Skeletal muscle tissue (tissue), 4 donors: ENCODE data around the gene NRXN3. TPM values are rescaled to one million over a fixed set of nuclear protein-coding genes. Genes with fewer than 3 reads are reported as not detected.

Experiments
- H3K27ac ChIP-seq: one replicate; pipeline ENCODE4 v1.7.0; 2013; ENCODE audit warnings: mild to moderate bottlenecking, low read depth, low read length, inconsistent platforms
- H3K27me3 ChIP-seq, 3 donors: one replicate each; pipeline ENCODE4 v1.7.0; 2013; ENCODE audit warnings: low read length in 3 of 3; ENCODE audit not compliant: control insufficient read depth in 3 of 3, insufficient read depth in 3 of 3
- H3K36me3 ChIP-seq, 3 donors: one replicate each; pipeline ENCODE4 v1.7.0; 2013; ENCODE audit warnings: low read length in 3 of 3; ENCODE audit not compliant: control insufficient read depth in 3 of 3, insufficient read depth in 3 of 3
- H3K4me1 ChIP-seq, 3 donors: one replicate each; pipeline ENCODE4 v1.7.0; 2013; ENCODE audit warnings: low read length in 3 of 3, mild to moderate bottlenecking in 3 of 3; ENCODE audit not compliant: control insufficient read depth in 3 of 3, insufficient read depth in 3 of 3
- H3K4me3 ChIP-seq, 3 donors: one replicate each; pipeline ENCODE4 v1.7.0; 2013; ENCODE audit warnings: low read length in 3 of 3
- H3K9ac ChIP-seq, 3 donors: one replicate each; pipeline ENCODE4 v1.7.0; 2013; ENCODE audit warnings: low read length in 3 of 3, mild to moderate bottlenecking in 3 of 3, moderate library complexity in 2 of 3, low read depth in 1 of 3
- H3K9me3 ChIP-seq, 3 donors: one replicate each; pipeline ENCODE4 v1.7.0; 2013; ENCODE audit warnings: low read length in 3 of 3; ENCODE audit not compliant: control insufficient read depth in 3 of 3
- total RNA-seq: library from RNA; depleted of rRNA; stranded (reverse); fragments of >200 nt; gene quantifications from one replicate; pipeline ENCODE4 v1.2.3, GENCODE V29; 2014
- donor health status: Osteomylitis.

The NRXN3 gene
- total RNA-seq, 1 donor from 2014 or later: 0.52 TPM

- Histone ChIP-seq H3K27ac (no peak overlapping the region), H3K9ac (no peak overlapping the region), H3K27me3 (no peaks in the 10 kb centered on the region), H3K9me3 (no peaks in the 10 kb centered on the region), H3K4me3 (no peak overlapping the region), H3K36me3 (no peaks in the 10 kb centered on the region), H3K4me1 (no peaks in the 10 kb centered on the region)
Observed at GRCh38 chr14:78848234-78848820, 678.2 kb downstream of the NRXN3 start.

- no peaks in the 10 kb centered on the region for H3K27me3 ChIP-seq
- H3K9ac ChIP-seq: no peak overlapping the region
- H3K4me1 ChIP-seq: no peaks in the 10 kb centered on the region
- H3K27ac ChIP-seq: no peak overlapping the region
- H3K4me3 ChIP-seq: no peak overlapping the region
- no peaks in the 10 kb centered on the region for H3K9me3 ChIP-seq
- no peaks in the 10 kb centered on the region for H3K36me3 ChIP-seq
Observed at GRCh38 chr14:78849952-78850351, 679.8 kb downstream of the NRXN3 start.

GRCh38 chr14:78851189-78851588 lies 681.0 kb downstream of the NRXN3 start:
- H3K4me1 ChIP-seq: no peaks in the 10 kb centered on the region
- H3K27me3 ChIP-seq: no peaks in the 10 kb centered on the region
- H3K4me3 ChIP-seq: no peak overlapping the region
- H3K9ac ChIP-seq: no peak overlapping the region
- H3K27ac ChIP-seq: no peak overlapping the region
- no peaks in the 10 kb centered on the region for H3K36me3 ChIP-seq
- H3K9me3 ChIP-seq: no peaks in the 10 kb centered on the region

- no peak overlapping the region for H3K4me3 ChIP-seq
Observed at GRCh38 chr14:78852040-78852439, 681.9 kb downstream of the NRXN3 start.

GRCh38 chr14:78857974-78858373 lies 687.8 kb downstream of the NRXN3 start:
- H3K27me3 ChIP-seq: no peaks in the 10 kb centered on the region
- H3K4me3 ChIP-seq: no peak overlapping the region
- no peak overlapping the region for H3K9ac ChIP-seq
- H3K9me3 ChIP-seq: no peaks in the 10 kb centered on the region
- H3K27ac ChIP-seq: no peak overlapping the region
- H3K36me3 ChIP-seq: no peaks in the 10 kb centered on the region
- H3K4me1 ChIP-seq: no peaks in the 10 kb centered on the region

More at GRCh38 chr14:78852040-78852439, 681.9 kb downstream of the NRXN3 start:
- Histone ChIP-seq H3K4me1 (no peaks in the 10 kb centered on the region), H3K36me3 (no peaks in the 10 kb centered on the region), H3K27me3 (no peaks in the 10 kb centered on the region), H3K27ac (no peak overlapping the region), H3K9me3 (no peaks in the 10 kb centered on the region), H3K9ac (no peak overlapping the region)

- Histone ChIP-seq H3K4me1 (no peaks in the 10 kb centered on the region), H3K27me3 (no peaks in the 10 kb centered on the region), H3K36me3 (no peaks in the 10 kb centered on the region), H3K27ac (no peak overlapping the region), H3K9me3 (peaks cover 0 to 2% (median 0%) of the 10 kb centered on the region in 3 donors), H3K9ac (no peak overlapping the region), H3K4me3 (no peak overlapping the region)
Observed at GRCh38 chr14:78863143-78863542, 693.0 kb downstream of the NRXN3 start.

- H3K4me1 ChIP-seq: no peaks in the 10 kb centered on the region
- no peak overlapping the region for H3K27ac ChIP-seq
- H3K36me3 ChIP-seq: no peaks in the 10 kb centered on the region
Observed at GRCh38 chr14:78872837-78873236, 702.7 kb downstream of the NRXN3 start.

GRCh38 chr14:78873581-78873980 lies 703.4 kb downstream of the NRXN3 start:
- H3K9me3 ChIP-seq: no peaks in the 10 kb centered on the region
- H3K27ac ChIP-seq: no peak overlapping the region

More at GRCh38 chr14:78872837-78873236, 702.7 kb downstream of the NRXN3 start:
- Histone ChIP-seq H3K9me3 (no peaks in the 10 kb centered on the region), H3K4me3 (no peak overlapping the region), H3K9ac (no peak overlapping the region), H3K27me3 (no peaks in the 10 kb centered on the region)

GRCh38 chr14:78875049-78875448 lies 704.9 kb downstream of the NRXN3 start:
- Histone ChIP-seq H3K4me1 (no peaks in the 10 kb centered on the region), H3K4me3 (no peak overlapping the region), H3K9ac (no peak overlapping the region), H3K36me3 (no peaks in the 10 kb centered on the region), H3K9me3 (no peaks in the 10 kb centered on the region), H3K27me3 (no peaks in the 10 kb centered on the region), H3K27ac (no peak overlapping the region)

More at GRCh38 chr14:78873581-78873980, 703.4 kb downstream of the NRXN3 start:
- no peak overlapping the region for H3K9ac ChIP-seq
- H3K4me1 ChIP-seq: no peaks in the 10 kb centered on the region
- H3K36me3 ChIP-seq: no peaks in the 10 kb centered on the region
- no peaks in the 10 kb centered on the region for H3K27me3 ChIP-seq
- no peak overlapping the region for H3K4me3 ChIP-seq

GRCh38 chr14:78885884-78886283 lies 715.7 kb downstream of the NRXN3 start:
- Histone ChIP-seq H3K36me3 (no peaks in the 10 kb centered on the region), H3K27me3 (no peaks in the 10 kb centered on the region), H3K4me3 (no peak overlapping the region), H3K9me3 (no peaks in the 10 kb centered on the region), H3K4me1 (no peaks in the 10 kb centered on the region), H3K27ac (no peak overlapping the region), H3K9ac (no peak overlapping the region)
